ENCODE measurements around the gene DEAF1. TPM values are rescaled to one million over a fixed set of nuclear protein-coding genes. Genes with fewer than 3 reads are reported as not detected.

DEAF1 gene
- total and polyA plus RNA-seq, 9 donors: 22.7 to 38.9 (median 31.2) TPM

DNA sequence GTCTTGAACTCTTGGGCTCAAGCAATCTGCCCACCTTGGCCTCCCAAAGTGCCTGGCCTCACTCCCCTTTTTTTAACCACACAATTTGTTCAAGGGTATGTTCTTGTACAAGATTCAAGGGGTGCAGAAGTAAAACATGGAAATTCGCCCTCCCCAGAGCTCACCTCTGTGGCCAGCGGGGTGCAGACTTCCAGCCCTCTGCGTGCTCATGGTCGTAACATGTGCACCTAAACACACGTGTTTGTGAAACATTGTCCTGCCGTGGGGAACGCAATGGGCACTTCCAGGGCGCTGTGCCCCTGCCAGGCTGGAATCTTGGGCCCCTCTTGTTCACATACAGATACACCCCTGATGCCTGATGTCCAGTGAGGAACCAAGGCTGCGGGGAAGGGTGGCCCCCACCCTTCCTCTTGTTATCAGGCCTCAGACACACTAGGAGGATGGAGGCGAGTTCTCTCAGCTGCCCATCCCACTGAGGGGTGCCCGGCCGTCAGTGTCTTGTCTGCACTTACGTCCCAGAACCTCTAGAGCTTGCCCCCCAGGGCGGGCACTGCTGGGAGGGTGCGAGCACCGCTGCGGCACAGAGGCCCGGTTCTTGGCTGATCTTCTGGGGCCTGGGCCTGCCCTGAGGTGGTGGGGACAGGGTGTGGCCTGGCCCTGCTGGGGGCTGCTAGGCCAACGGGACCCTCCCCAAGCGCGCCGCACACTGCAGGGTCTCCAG lies 6.9 kb upstream of the DEAF1 start:
- WGBS (ENCODE audit: insufficient coverage): 89% methylated on average over 20 of the region's 22 CpGs

DNA sequence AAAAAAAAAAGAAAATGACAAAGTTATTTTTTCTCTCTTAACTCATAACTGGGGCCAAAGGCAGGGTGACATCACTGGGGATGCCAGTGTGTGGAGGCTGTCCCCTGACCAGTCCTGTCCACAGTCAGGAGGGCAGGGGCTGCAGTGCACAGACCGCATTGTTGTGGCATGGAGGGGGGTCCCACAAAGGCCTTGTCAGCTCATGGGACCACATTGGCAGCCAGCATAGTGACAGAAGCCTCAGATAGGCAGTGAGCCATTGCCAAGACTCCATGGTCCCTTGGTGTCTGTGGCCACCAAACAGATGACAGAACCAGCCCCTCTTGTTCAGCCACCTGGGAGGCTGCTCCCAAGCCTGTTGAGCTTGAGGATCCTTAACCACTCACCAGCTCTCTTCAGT lies 4.7 kb upstream of the DEAF1 start:
- DNase-seq: no peak
- Histone ChIP-seq H3K36me3 (ENCODE audit: control insufficient read depth, insufficient read depth, low read length) (peaks cover 42% of the 10 kb centered on the region), H3K4me1 (ENCODE audit: control insufficient read depth, insufficient read depth, low read length) (peaks cover 28% of the 10 kb centered on the region), H3K27ac (ENCODE audit: low read length) (no peak overlapping the region), H3K9me3 (replicated peaks; ENCODE audit: control insufficient read depth, low read depth, low read length) (no peaks in the 10 kb centered on the region), H3K4me3 (ENCODE audit: low read length) (no peak overlapping the region), H3K27me3 (ENCODE audit: control insufficient read depth, insufficient read depth, low read length) (no peaks in the 10 kb centered on the region)
- WGBS (ENCODE audit: insufficient coverage): 88% methylated on average over 1 of the region's 1 CpG

More for the DNA sequence above, 6.9 kb upstream of the DEAF1 start:
- Histone ChIP-seq H3K27me3 (ENCODE audit: control insufficient read depth, insufficient read depth, low read length) (peaks cover 15% of the 10 kb centered on the region), H3K9me3 (replicated peaks; ENCODE audit: control insufficient read depth, low read depth, low read length) (no peaks in the 10 kb centered on the region), H3K36me3 (ENCODE audit: control insufficient read depth, insufficient read depth, low read length) (peaks cover 42% of the 10 kb centered on the region), H3K4me3 (ENCODE audit: low read length) (no peak overlapping the region), H3K27ac (ENCODE audit: low read length) (no peak overlapping the region), H3K4me1 (ENCODE audit: control insufficient read depth, insufficient read depth, low read length) (peaks cover 28% of the 10 kb centered on the region)
- DNase-seq: no peak

DNA sequence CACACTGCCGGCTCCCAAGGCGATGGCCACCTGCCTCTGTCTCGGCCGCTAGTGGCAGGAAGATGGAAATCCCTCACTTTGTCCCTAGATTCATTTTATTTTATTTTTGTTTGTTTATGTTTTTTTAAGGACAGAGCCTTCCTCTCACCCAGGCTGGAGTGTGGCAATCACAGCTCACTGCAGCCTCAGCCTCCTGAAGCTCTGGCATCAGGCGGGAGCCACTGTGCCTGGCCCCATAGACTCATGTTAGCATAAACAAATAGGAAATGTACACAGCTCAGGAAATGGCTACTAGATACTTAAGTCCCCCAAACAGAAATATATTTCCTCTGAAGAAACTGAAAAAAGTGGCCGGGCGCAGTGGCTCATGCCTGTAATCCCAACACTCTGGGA lies 4.1 kb upstream of the DEAF1 start:
- no peak overlapping the region for H3K27ac ChIP-seq (ENCODE audit: low read length)
- WGBS (ENCODE audit: insufficient coverage): 95% methylated on average over 3 of the region's 7 CpGs
- H3K4me1 ChIP-seq (ENCODE audit: control insufficient read depth, insufficient read depth, low read length): peaks cover 25% of the 10 kb centered on the region

DNA sequence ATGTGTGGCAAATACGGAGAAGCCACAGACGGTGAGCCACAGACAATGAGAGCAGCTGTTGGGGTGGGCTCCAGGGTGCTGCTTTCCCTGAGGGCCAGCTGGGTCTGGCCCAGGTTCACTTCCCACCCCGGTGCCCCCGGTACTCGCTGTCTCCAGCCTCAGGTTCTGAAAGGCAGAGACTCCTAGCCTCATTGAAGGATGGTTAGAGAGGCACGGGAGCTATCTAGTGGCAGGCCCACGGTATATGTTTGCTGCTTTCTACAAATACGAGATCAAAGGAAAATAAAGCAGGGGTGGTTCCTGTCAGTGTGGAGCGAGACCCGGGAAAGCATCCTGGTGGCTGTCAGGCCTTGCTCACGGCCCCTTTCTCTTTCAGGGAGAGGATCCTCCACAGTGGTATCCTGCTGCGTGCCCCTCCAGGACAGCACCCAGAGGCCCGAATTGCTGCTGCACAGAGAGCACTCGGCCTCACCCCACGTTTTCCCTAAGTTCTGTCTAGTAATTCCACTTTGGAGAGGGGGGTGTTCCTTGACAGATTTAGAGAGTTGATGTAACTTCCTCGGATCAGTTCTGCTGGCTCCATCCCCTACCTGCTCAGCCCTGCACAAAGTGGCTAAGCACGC lies 3.6 kb upstream of the DEAF1 start:
- no peak for DNase-seq
- WGBS (ENCODE audit: insufficient coverage): 63% methylated on average over 10 of the region's 17 CpGs
- H3K4me1 ChIP-seq (ENCODE audit: control insufficient read depth, insufficient read depth, low read length): peaks cover 28% of the 10 kb centered on the region
- no peak overlapping the region for H3K4me3 ChIP-seq (ENCODE audit: low read length)
- H3K9me3 ChIP-seq (replicated peaks; ENCODE audit: control insufficient read depth, low read depth, low read length): no peaks in the 10 kb centered on the region
- H3K27ac ChIP-seq (ENCODE audit: low read length): no peak overlapping the region
- H3K36me3 ChIP-seq (ENCODE audit: control insufficient read depth, insufficient read depth, low read length): peaks cover 36% of the 10 kb centered on the region
- H3K27me3 ChIP-seq (ENCODE audit: control insufficient read depth, insufficient read depth, low read length): no peaks in the 10 kb centered on the region

More for the DNA sequence above, 4.1 kb upstream of the DEAF1 start:
- H3K4me3 ChIP-seq (ENCODE audit: low read length): no peak overlapping the region
- H3K27me3 ChIP-seq (ENCODE audit: control insufficient read depth, insufficient read depth, low read length): no peaks in the 10 kb centered on the region
- no peak for DNase-seq
- no peaks in the 10 kb centered on the region for H3K9me3 ChIP-seq (replicated peaks; ENCODE audit: control insufficient read depth, low read depth, low read length)
- H3K36me3 ChIP-seq (ENCODE audit: control insufficient read depth, insufficient read depth, low read length): peaks cover 39% of the 10 kb centered on the region

DNA sequence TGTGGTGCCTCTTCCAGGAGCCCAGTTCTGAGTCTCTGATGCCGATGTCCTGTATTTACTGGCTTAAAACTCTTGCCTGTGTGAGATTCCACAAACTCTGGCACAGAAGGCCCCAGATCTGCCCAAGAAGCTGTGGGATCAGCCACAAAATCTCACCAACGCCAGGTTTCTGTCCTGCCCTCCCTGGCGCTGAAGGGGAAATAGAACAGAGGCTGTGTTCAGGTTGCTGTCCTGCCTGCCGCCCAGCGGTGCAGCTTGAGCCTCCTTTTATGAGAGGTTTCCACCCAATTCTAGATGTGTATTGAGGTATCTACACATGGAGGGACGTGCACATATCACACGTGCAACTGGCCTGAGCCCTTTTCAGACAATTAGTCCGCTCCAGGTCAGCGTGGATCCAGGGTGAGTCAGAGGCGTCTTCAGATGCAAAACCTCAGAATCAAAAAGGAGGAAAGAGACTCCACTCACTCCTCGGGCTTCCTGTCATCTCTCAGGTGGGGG lies 2.8 kb upstream of the DEAF1 start:
- no peak for DNase-seq
- Histone ChIP-seq H3K4me3 (ENCODE audit: low read length) (no peak overlapping the region), H3K36me3 (ENCODE audit: control insufficient read depth, insufficient read depth, low read length) (peaks cover 30% of the 10 kb centered on the region), H3K27ac (ENCODE audit: low read length) (no peak overlapping the region), H3K27me3 (ENCODE audit: control insufficient read depth, insufficient read depth, low read length) (no peaks in the 10 kb centered on the region), H3K4me1 (ENCODE audit: control insufficient read depth, insufficient read depth, low read length) (peaks cover 27% of the 10 kb centered on the region), H3K9me3 (replicated peaks; ENCODE audit: control insufficient read depth, low read depth, low read length) (no peaks in the 10 kb centered on the region)
- 68% methylated on average over 4 of the region's 11 CpGs for WGBS (ENCODE audit: insufficient coverage)

DNA sequence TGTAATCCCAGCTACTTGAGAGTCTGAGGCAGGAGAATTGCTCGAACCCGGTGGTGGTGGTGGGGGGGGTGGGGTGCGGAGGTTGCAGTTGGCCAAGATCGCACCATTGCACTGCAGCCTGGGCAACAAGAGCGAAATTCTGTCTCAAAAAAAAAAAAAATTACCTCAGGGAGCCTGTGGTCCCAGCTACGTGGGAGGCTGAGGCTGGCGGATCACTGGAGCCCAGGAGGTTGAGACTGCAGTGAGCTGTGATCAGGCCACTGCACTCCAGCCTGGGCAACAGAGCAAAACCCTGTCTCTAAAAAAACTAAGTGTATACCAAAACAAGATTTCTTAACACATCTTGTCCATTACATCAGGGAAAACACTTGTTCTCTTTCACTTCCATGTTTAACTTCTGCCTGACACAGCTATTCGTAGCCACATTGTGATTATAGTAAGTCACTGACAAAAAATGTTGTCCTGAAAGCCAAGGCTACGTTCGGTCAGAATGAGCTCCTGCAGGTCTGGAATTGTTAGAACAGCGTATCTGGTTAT lies 2.0 kb upstream of the DEAF1 start:
- DNase-seq: peak; percentile 66
- Histone ChIP-seq H3K9me3 (replicated peaks; ENCODE audit: control insufficient read depth, low read depth, low read length) (no peaks in the 10 kb centered on the region), H3K27me3 (ENCODE audit: control insufficient read depth, insufficient read depth, low read length) (no peaks in the 10 kb centered on the region), H3K27ac (ENCODE audit: low read length) (no peak overlapping the region), H3K4me1 (ENCODE audit: control insufficient read depth, insufficient read depth, low read length) (peaks cover 21% of the 10 kb centered on the region), H3K36me3 (ENCODE audit: control insufficient read depth, insufficient read depth, low read length) (peaks cover 22% of the 10 kb centered on the region), H3K4me3 (ENCODE audit: low read length) (no peak overlapping the region)
- WGBS (ENCODE audit: insufficient coverage): 64% methylated on average over 7 of the region's 11 CpGs

DNA sequence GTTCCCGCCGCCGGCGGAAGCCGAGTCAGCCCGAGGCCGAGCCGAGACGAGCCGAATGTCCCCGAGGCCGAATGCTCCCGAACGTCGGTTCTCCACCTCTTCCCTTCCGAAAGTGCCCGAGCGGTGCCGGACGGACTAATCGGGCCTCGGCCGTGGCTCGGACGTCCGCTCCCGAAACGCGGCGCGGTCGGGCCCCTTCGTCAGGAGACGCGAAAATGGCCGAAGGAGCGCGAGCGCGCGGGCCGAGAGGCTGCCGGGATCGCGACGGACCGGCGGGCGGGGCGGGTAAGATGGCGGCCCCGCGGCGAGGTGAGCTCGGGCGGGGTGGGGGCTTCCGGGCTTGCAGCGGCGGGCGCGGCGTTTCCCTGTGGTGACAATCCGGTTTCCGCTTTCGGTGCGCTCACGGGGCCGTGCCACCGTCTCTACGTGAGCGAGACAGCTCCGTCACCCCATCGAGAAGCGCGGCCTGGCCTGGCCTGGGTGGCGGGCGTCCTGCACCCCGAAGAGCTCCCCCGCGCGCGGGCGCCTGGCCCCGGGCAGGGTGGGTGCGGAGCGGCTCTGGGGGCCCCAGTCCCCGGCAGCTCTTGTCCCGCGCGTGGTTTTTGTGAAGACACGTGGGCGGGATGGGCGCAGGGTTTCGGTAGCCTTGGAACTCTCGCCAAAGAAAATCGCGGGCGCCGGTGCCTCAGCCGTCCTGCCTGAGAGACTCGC lies 671 bp upstream of the DEAF1 start, which contains the start of gene TMEM80:
Gene TMEM80 (plus strand): TSS at position 279 of the 711 bp plus-strand sequence. CDS start 12 bp downstream, at position 291.
- H3K9me3 ChIP-seq (replicated peaks; ENCODE audit: control insufficient read depth, low read depth, low read length): no peaks in the 10 kb centered on the region
- H3K4me1 ChIP-seq (ENCODE audit: control insufficient read depth, insufficient read depth, low read length): peaks cover 23% of the 10 kb centered on the region
- peaks cover 17% of the 10 kb centered on the region for H3K36me3 ChIP-seq (ENCODE audit: control insufficient read depth, insufficient read depth, low read length)

DNA sequence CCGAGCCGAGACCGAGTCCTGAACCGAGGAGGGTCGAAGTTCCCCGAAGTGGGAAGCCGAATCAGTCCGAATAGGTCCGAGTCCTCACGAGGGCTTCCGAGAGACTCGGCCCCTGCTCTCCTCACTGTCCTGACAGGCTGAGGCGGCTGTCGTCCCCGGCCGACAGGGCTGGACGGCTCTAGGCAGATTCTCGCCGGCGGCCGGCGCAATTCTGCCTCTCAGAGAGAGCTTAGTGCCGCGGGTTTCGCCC lies 191 bp upstream of the DEAF1 start:
- Histone ChIP-seq H3K9me3 (replicated peaks; ENCODE audit: control insufficient read depth, low read depth, low read length) (no peaks in the 10 kb centered on the region), H3K27me3 (ENCODE audit: control insufficient read depth, insufficient read depth, low read length) (no peaks in the 10 kb centered on the region), H3K4me1 (ENCODE audit: control insufficient read depth, insufficient read depth, low read length) (peaks cover 23% of the 10 kb centered on the region), H3K36me3 (ENCODE audit: control insufficient read depth, insufficient read depth, low read length) (peaks cover 13% of the 10 kb centered on the region), H3K4me3 (ENCODE audit: low read length) (peak overlapping the region; percentile 92), H3K27ac (ENCODE audit: low read length) (peak overlapping the region; percentile 100)
- under 1% methylated on average over 25 of the region's 25 CpGs for WGBS (ENCODE audit: insufficient coverage)
- DNase-seq: no peak

More for the DNA sequence above, 671 bp upstream of the DEAF1 start, which contains the start of gene TMEM80:
- DNase-seq: peak; percentile 100
- H3K27ac ChIP-seq (ENCODE audit: low read length): peak within 1 kb of the TSS; percentile 100
- WGBS (ENCODE audit: insufficient coverage): under 1% methylated on average over 96 of the region's 101 CpGs
- no peaks in the 10 kb centered on the region for H3K27me3 ChIP-seq (ENCODE audit: control insufficient read depth, insufficient read depth, low read length)
- H3K4me3 ChIP-seq (ENCODE audit: low read length): peak within 1 kb of the TSS; percentile 92

DNA sequence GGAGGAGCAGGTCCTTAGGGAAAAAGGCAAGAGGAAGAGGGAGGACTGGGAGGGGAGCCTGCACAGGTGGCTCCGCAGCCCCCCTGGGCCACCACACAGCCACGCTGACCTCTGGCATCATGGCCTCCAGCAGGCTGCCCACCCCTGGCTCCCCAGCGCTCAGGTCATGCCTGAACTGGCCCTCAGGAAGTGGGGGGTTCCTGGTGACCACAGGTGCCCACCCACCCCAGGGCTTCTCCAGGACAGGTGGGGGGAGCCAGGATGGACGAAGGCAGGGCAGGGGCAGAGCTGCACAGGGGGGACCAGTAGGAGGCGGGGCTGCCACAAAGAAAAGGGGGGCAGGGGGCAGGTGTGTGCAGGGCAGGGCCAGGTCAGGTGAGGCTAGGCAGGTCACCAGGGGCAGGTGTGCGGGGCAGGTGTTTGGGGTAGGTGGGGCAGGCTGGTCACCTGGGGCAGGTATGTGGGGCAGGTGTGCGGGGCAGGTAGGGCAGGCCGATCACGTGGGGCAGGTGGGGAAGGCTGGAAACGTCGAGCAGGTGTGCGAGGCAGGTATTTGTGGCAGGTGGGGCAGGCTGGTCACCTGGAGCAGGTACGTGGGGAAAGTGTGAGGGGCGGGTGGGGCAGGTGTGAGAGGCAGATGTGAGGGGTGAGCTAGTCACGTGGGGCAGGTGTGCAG lies 997 bp downstream of the DEAF1 start:
- peak overlapping the region; percentile 28 for H3K4me3 ChIP-seq (ENCODE audit: low read length)
- no peaks in the 10 kb centered on the region for H3K9me3 ChIP-seq (replicated peaks; ENCODE audit: control insufficient read depth, low read depth, low read length)
- H3K27ac ChIP-seq (ENCODE audit: low read length): peak overlapping the region; percentile 55
- peaks cover 9% of the 10 kb centered on the region for H3K36me3 ChIP-seq (ENCODE audit: control insufficient read depth, insufficient read depth, low read length)
- 76% methylated on average over 11 of the region's 15 CpGs for WGBS (ENCODE audit: insufficient coverage)
- no peak for DNase-seq
- no peaks in the 10 kb centered on the region for H3K27me3 ChIP-seq (ENCODE audit: control insufficient read depth, insufficient read depth, low read length)
- peaks cover 23% of the 10 kb centered on the region for H3K4me1 ChIP-seq (ENCODE audit: control insufficient read depth, insufficient read depth, low read length)

All from muscle of leg (tissue), 11 donors.